ENCODE results near the gene DENND10. TPM values are rescaled to one million over a fixed set of nuclear protein-coding genes. Genes with fewer than 3 reads are reported as not detected.

Gene DENND10
- total RNA-seq: 76.6 and 91.8 TPM in 2 replicates

GRCh38 chr10:119103903-119104653 lies at the start of gene DENND10:
Gene DENND10 (plus strand): TSS chr10:119104113. CDS start chr10:119104143, 30 bp downstream.

GRCh38 chr10:119080521-119081259 lies 23.2 kb upstream of the DENND10 start, which contains the start of gene EIF3A:
Gene EIF3A (minus strand): TSS chr10:119080817. CDS start chr10:119080676, 141 bp downstream.

GRCh38 chr10:119165171-119166117 lies 61.5 kb downstream of the DENND10 start, which contains the start of gene SFXN4:
Gene SFXN4 (minus strand): TSS chr10:119165714. CDS start chr10:119165647, 67 bp downstream.

GRCh38 chr10:119178372-119179119 lies 74.6 kb downstream of the DENND10 start, which contains the start of gene PRDX3:
Gene PRDX3 (minus strand): TSS chr10:119178812. CDS start chr10:119178790, 22 bp downstream.

Other genes starting within 250 kb of the DENND10 start
- 0.23 and 0.30 TPM in 2 replicates for gene NANOS1, start 74.4 kb upstream of the DENND10 start, total RNA-seq
- gene EIF3A, start 23.3 kb upstream of the DENND10 start, total RNA-seq: 119 and 177 TPM in 2 replicates
- gene SFXN4, start 61.6 kb downstream of the DENND10 start, total RNA-seq: 10.2 and 12.2 TPM in 2 replicates
- 181 and 212 TPM in 2 replicates for gene PRDX3, start 74.7 kb downstream of the DENND10 start, total RNA-seq
- gene GRK5, start 103.5 kb downstream of the DENND10 start, total RNA-seq: 9.0 and 11.6 TPM in 2 replicates